ENCODE measurements around the gene HOXD10.

The HOXD10 gene

DNA sequence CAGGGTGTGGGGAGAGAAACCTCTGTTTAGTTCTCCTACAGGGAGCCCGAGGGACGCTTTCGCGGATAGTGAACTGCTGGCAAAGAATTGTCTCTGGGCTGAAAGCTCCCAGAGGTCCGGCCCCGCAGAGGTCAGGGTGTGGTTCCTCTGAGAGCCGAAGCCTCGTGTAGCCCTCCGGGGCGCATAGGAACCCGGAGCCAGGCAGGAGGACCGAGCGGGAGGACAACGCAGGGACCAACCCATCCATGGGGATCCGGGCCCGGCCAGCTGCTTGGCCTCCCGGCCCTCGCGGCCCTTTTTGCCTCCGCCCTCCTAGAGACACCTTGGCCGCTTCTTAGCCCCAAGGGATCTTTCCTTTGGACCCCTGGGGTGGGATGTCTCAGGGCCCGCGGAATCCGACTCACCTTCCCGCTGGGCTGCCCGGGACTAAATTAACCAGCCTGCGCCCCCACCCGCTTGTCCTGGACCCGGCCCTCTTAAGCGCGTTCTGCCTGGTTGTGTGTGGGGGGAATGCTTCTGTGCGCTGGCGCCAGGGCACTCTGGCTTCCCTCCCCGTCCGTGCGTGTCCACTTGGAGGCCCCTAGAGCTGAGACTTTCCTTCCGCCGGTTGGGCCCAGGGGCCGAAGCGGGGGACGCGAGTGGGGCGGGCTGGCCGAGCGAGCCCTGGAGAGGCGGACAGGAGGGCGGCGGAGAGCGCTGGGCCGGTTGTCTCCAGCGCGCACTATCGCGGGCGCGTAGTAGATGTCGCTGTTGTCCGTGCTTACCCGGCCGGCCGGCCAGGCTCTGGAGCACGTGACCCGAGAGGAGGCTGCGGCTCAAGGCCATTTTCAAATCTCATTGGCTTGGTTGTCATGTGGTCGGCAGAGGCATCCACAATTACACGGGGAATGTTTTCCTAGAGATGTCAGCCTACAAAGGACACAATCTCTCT lies at the start of gene HOXD10:
Gene HOXD10 (plus strand): TSS at position 896 of the 931 bp plus-strand sequence. CDS start 56 bp downstream, outside the sequence.
- no peak for DNase-seq (ENCODE audit: low read depth)

DNA sequence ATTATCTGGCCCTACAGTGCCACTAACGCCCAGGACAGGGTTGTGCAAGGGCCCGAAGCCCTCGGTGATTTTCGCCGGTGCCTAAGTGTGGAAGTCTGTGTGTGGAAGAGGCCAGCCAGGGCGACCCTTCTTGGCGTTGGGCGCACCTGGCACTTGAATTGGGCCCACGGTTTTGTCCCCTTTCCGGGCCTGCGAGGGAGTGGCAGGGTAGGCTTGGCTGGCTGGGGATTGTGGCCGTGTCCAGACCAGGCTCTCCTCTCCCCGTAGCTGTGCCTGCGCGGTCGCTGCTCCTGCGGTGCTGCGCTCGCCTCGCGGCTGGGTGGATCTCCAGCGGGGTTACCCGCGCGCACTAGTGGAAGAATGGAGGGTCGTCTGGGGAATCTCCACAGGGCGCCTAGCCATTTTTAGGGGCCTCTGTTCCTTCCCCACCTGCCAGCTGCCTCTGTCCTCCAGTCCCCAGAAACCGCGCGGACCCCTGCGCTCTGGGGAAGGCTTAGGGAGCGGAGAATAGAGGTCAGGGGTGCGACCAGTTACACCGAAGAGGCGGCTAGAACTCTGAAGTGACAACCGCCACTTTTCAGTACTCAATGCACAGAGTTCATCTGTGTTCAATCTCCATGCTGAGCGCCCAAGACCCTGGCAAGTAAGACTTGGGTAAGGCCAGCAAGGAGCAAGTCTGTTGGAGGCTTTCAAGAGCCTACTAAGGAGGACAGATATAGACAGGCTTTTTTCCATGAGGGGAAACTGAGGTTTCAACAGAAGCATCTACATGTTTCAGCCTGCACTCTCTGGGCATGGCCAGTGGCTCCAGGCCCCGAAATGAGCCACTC lies 48.8 kb upstream of the HOXD10 start:
- no peak for DNase-seq (ENCODE audit: low read depth)

- DNase-seq (ENCODE audit: low read depth) = no peak
Observed at GRCh38 chr2:176068419-176068832, 48.2 kb upstream of the HOXD10 start.

DNA sequence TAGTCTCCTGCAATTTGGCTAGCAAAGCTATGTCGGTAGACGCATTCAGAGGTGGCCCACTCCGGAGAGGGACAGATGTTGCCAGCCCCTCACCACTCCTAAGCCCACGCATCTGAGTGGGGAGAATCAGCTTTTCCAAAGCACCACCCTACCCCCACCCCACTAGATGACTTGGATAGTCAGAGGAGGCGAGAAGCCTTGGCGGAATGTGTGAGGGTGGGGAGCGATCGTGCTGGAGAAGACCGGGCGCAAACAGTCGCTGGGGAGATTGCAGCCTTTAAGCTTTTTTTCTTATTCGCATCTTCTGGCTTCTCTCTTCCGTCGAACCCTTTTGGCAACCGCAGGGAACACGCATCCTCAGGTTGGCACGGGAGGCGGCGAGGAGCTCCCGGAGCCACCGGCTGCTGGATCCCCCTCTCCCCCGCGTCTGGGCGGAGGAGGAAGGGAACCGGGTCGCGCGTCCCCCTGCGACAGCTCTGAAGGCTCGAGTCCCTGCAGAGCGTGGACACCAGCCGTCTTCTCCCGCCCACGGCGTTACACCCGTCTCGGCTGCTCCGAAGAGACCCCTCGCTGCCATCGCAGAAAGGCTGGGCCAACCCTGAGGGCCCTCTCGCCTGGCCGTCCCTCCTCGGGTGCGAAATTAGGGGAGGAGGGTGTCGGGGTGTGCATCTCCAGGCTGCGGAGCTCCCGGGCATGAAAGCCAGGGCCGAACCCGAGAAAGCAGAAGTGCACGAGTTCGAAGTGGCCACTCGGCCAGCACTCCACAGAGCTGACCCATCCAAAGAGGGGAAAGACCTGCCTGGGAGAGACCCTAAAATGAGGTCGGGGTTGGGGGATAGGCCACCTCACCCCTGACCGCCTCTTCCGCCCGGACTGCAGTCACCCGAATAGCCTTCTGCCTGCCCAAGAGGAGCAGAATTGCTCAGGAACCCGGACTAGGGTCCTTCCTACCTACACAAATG lies 45.0 kb upstream of the HOXD10 start:
- DNase-seq (ENCODE audit: low read depth) = no peak

- no peak for DNase-seq (ENCODE audit: low read depth)
Observed at GRCh38 chr2:176072292-176072669, 44.3 kb upstream of the HOXD10 start.

DNA sequence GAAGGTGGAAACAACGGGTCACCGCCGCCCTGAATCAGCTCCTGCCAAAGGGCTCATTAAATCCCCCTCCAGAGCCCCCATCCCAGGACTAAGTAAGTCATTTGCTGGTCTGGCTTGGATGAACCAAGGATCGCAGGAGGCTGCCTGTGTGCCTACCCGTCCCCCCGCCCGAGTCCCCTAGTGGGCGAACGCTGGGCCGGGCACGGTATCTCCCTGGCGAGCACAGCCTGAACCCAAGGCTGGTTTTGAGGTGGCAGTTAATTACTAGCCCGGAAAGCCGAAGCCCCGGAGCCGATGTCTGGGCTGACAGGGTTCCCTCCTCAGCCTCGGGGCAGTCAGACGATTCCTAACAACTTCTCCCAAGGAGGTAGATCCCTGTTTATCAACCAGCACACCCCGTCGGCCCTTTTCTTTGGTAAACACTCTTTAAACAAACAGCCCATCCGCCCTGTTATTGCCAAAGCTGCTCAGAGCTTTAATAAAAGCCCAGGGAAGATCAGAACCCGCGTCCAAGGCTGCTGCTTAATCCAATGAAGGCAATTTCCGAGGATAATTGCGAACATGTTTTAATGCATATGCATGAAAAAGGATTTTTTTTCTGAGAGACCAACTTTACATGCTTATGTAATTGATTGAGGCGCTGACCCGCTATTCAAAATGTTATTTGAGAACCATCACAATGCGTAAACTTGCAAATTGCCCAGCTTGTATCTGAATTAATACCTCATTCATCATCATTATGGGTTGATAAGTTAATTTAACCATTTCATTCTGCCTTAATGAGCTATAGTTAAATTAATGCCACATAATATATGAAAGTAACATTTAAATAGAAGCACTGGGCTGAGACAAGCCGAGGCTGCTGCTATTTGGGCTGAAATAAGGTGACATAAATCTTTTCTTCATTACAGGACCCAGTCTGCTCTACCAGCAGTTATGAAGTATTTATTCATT lies 43.4 kb upstream of the HOXD10 start:
- no peak for DNase-seq (ENCODE audit: low read depth)

DNA sequence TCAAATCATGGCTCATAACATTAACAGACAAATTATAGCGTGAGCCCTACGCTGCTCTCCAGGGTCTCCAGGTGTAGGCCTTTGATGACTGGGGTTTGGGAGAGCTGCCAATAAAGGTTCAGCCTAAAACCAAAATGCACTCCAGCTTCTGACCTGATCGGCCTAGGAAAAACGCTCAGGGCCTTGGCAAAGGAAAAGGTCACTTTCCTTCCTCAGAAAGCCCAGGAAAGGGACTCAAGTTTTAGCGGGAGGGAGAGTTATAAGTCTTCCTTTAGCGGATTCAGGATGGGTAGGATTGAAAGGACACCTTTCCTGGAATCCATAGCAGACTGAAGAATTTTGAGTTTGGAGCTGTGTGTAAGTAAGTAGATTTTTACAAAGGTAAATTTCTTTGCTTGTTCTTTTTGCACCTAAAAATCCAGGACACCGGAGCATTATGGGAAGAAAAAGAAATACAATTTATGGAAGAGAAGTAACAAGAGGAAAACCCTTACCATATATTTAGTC lies 41.6 kb upstream of the HOXD10 start:
- DNase-seq (ENCODE audit: low read depth) = no peak

GRCh38 chr2:176075481-176075880 lies 41.1 kb upstream of the HOXD10 start:
- no peak for DNase-seq (ENCODE audit: low read depth)

GRCh38 chr2:176076063-176076462 lies 40.5 kb upstream of the HOXD10 start:
- no peak for DNase-seq (ENCODE audit: low read depth)

GRCh38 chr2:176076796-176077195 lies 39.8 kb upstream of the HOXD10 start:
- DNase-seq (ENCODE audit: low read depth) = no peak

DNA sequence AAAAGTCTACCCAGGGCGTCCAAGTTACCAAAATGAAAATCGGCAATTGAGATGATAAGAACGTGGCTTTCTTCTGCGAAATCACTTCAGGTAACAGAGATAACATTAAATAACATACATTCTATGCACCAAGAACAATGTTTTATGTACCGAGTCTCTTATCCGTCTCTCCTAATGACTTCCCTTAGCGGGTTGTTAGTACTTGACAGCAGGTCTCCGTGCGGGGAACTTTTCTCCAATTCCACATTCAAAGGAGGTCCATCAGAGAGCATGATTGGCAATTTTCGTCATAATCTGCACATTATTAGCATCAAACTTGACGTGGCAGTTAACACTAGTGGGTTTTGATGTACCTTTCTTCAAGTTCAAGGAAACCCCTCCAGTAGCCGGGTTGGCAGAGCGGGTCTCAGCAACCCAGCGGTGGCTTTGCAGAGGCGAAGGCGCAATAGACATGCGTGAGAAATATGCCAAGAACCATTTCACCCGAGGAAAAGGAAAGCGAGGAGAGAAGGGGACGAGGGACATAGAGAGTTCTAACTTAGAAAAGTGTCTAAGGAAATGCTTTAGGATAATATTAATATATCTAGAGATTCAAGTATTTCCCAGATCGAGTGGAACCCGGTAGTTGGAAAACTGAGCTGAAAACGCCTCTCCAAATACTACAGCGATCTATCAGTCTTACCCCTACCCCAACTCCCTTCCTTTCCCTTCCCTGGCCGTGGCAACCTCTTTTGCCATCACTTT lies 37.9 kb upstream of the HOXD10 start:
- no peak for DNase-seq (ENCODE audit: low read depth)

- DNase-seq (ENCODE audit: low read depth) = no peak
Observed at GRCh38 chr2:176079285-176079830, 37.2 kb upstream of the HOXD10 start.

DNA sequence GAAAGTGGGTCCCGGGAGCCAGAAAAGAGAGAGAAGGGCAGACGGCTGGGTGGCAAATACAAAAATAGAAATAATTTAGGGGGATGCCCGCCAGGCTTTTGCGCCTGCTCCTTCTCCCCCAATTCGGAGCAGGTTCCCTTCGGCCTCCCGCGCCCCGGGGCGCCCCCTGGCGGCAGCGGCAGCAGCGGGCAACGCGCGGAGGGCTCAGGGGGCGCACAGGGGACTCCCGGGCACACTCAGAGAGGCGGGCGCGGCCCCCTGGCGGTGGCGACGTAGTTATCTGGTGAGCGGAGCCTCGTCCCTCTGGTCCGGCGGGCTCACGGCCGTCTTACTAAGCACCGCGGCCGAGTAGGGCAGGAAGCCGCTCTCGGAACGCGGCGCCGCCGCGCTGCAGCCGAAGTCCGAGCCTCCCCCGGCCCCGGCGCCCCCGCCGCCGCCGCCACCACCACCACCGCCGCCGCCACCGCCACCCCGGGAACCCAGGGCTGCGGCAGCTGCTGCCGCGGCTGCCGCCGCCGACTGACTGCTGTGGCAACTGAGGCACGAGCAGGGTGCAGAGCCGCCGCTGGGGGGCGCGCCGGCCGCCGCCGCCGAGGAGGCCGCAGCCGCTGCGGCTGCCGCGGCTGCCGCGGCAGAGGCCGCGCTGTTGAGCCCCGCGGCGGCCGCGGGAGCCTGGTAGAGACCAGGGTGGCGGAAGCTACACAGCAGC lies 36.6 kb upstream of the HOXD10 start:
- DNase-seq (ENCODE audit: low read depth) = no peak

DNA sequence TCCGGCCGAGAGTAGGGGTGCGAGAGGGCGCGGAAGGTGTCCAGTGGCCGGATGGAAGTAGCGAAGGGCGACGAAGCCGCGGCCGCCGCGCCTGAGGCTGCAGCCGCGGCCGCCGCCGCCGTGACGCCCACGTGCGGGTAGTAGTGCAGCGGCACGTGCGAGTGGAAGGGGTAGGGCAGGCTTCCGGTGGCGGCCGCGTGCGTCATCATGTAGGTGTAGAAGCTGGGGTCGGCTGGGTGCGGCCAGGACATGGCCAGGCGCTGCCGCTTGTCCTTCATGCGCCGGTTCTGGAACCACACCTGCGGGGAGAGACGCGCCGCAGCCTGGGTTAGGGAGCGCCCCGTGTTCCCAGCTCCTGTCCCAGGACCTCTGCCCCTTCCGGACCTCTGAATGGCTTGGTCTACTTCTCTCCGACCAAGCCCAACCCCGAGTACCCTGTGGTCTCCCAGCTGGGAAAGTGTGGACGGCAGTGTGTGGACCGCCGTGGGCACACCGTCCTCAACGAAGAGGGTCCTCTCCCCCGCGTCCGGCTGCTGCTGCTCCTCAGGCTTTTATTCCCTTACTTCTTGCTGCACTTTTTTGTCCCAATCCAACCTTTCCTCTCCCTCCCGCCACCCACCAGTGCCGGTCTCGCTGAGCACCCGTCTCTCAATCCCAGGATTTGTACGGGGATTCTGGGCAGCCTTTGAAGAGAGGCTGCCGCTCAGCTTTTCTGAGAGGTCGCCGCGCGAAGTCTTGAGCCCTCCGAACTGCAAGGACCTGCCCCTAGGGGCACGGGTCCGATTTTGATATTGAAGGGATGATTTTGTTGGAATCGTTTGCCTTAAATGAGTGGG lies 35.8 kb upstream of the HOXD10 start:
- DNase-seq (ENCODE audit: low read depth) = no peak

GRCh38 chr2:176081376-176081836 lies 35.2 kb upstream of the HOXD10 start:
- DNase-seq (ENCODE audit: low read depth) = no peak

DNA sequence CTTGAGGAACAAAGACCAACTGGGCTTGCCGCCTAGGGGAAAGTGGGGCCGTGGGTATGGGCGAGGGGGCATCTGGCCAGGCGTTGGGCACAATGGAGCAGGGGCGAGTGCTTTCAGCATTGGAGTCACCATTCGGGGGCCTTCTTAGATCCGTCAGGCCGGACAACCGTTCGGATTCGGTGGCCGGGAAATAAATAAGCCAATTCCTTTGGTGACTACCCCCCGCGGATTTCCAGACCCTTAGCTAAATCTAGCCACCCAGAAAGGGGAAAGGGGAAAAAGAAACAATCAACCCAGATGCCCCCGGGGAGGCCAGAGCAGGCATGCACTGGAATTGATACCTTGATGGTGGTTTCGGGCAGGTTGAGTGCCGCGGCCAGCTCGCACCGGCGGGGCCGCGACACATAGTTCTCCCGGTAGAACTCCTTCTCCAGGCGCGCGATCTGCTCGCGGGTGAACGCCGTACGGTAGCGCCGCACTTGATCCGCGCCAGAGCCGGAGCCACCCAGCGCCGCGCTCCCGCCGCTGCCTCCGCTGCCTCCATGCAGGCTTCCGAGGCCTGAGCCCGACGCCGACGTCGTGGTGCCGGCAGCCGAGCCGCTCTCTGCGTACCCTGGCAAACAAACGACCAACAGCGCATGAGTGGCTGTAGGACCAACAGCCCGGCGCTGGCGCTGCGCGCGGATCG lies 34.6 kb upstream of the HOXD10 start:
- no peak for DNase-seq (ENCODE audit: low read depth)

GRCh38 chr2:176082525-176082823 lies 34.1 kb upstream of the HOXD10 start:
- DNase-seq (ENCODE audit: low read depth) = no peak
